Activated naive CD8-positive, alpha-beta T cell treated with anti-CD3 and anti-CD28 coated beads, Interleukin-2, amount 10 ng/mL, durations not matched to agents 7 days and 5 days (primary cell): ENCODE results near the gene UBR3. TPM values are rescaled to one million over a fixed set of nuclear protein-coding genes. Genes with fewer than 3 reads are reported as not detected.
"Not testable (repeated sequence)": the region's sequence is repeated elsewhere in the genome, so short reads cannot be mapped to it uniquely, and the experiment has no call there.

Source experiments
- ATAC-seq: fragments of 150-1000 bp; cut with Tn5 transposase; one replicate; pipeline ENCODE4 v1.10.0; 2021; ENCODE audit warnings: low read depth, moderate library complexity
- POLR2A ChIA-PET: fragments of 350-600 bp; sonication (Branson Sonifier 250); formaldehyde crosslinking; loops from one replicate; lab custom pipeline; 2021; ENCODE audit warnings: antibody characterized with exemption; lab: Charles Lee
- DNase-seq: peaks from one replicate; pipeline ENCODE4 v3.0.0; 2021
- H3K27ac Mint-ChIP-seq: one replicate; pipeline ENCODE4 v1.8.0; 2022; ENCODE audit warnings: mild to moderate bottlenecking, mixed read lengths
- H3K27me3 Mint-ChIP-seq: one replicate; pipeline ENCODE4 v1.8.0; 2022; ENCODE audit warnings: mild to moderate bottlenecking, moderate library complexity, mixed read lengths
- H3K36me3 Mint-ChIP-seq: one replicate; pipeline ENCODE4 v1.8.0; 2021; ENCODE audit warnings: mild to moderate bottlenecking, mixed read lengths
- H3K4me1 Mint-ChIP-seq: one replicate; pipeline ENCODE4 v1.8.0; 2021; ENCODE audit warnings: mixed read lengths
- H3K4me3 Mint-ChIP-seq: one replicate; pipeline ENCODE4 v1.8.0; 2022; ENCODE audit warnings: mild to moderate bottlenecking, moderate library complexity, mixed read lengths
- H3K9me3 Mint-ChIP-seq: one replicate; pipeline ENCODE4 v1.8.0; 2021; ENCODE audit warnings: mixed read lengths
- total RNA-seq, 2 experiments: library from RNA; stranded (reverse); gene quantifications; one replicate each; pipeline ENCODE4 v1.2.3, GENCODE V29; 2021

UBR3 gene
- total RNA-seq, 2 experiments from 2014 or later = 23.8 to 26.7 TPM

DNA sequence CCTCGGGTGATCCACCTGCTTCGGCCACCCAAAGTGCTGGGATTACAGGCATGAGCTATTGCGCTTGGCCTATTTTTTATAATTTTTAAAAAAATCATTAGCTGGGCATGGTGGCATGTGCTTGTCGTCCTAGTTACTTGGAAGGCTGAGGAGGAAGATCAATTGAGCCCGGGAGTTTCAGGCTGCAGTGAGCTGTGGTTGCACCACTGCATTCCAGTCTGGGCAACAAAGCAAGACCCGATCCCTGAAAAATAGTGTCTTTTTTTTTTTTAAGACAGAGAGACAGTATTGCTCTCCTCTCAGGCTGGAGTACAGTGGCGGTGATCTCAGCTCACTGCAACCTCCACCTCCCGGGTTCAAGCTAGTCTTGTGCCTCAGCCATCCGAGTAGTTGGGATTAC, 23.8 kb upstream of the UBR3 start:
- H3K27me3 Mint-ChIP-seq = no peaks in the 10 kb centered on the region
- POLR2A ChIA-PET = interaction anchor here (1.2 kb wide), 1 partner anchor 24 kb away, joined by 4 read pairs; the partner anchor contains the start of gene UBR3
- ATAC-seq (no peak), DNase-seq (no peak)
- H3K9me3 Mint-ChIP-seq = no peaks in the 10 kb centered on the region
- H3K36me3 Mint-ChIP-seq = peaks cover 22% of the 10 kb centered on the region
- H3K4me3 Mint-ChIP-seq = no peak overlapping the region
- peaks cover 12% of the 10 kb centered on the region for H3K4me1 Mint-ChIP-seq
- H3K27ac Mint-ChIP-seq = no peak overlapping the region

DNA sequence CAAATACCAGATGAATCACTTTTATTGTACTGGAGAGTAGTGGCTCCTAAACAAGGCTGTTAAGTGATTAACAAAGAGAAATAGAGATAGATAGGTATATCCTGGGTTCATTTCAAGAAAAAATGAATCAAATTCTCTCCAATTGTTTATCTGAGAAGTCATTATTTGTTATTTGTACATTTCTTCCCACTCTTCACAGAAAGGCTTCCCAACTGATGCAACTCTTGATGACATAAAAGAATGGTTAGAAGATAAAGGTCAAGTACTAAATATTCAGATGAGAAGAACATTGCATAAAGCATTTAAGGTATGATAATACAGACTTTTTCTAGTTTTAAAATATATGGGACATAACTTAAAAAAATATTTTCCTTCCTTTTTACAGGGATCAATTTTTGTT, 20.7 kb upstream of the UBR3 start:
- POLR2A ChIA-PET = no interaction called here
- Mint-ChIP-seq H3K27ac (no peak overlapping the region), H3K36me3 (peaks cover 37% of the 10 kb centered on the region), H3K9me3 (no peaks in the 10 kb centered on the region), H3K4me1 (peaks cover 4% of the 10 kb centered on the region), H3K27me3 (no peaks in the 10 kb centered on the region), H3K4me3 (no peak overlapping the region)
- ATAC-seq (no peak), DNase-seq (no peak)

DNA sequence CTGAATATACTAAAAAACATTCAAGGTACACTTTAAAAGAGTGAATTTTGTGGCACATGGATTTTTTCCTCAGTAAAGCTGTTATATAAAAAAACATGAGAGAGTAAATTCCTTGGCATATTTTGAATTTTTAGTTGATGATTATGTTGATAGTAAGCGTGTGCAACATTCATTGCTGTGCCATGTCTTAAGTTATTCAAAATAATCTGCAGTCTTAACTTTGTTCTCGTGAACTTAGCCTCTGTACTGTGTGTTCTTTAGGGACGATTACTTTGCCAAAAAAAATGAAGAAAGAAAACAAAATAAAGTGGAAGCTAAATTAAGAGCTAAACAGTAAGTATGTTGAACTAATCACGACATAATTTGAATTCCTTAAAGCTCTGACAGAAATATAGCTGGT, 19.0 kb upstream of the UBR3 start:
- Mint-ChIP-seq H3K27me3 (no peaks in the 10 kb centered on the region), H3K9me3 (no peaks in the 10 kb centered on the region), H3K4me1 (peaks cover 2% of the 10 kb centered on the region), H3K4me3 (no peak overlapping the region), H3K27ac (no peak overlapping the region), H3K36me3 (peaks cover 38% of the 10 kb centered on the region)
- POLR2A ChIA-PET = interaction anchor here (1.1 to 1.3 kb wide), 2 partner anchors 14 to 20 kb away, joined by 3 to 6 read pairs; partner anchors contain the start of gene UBR3
- DNase-seq (no peak), ATAC-seq (no peak)

DNA sequence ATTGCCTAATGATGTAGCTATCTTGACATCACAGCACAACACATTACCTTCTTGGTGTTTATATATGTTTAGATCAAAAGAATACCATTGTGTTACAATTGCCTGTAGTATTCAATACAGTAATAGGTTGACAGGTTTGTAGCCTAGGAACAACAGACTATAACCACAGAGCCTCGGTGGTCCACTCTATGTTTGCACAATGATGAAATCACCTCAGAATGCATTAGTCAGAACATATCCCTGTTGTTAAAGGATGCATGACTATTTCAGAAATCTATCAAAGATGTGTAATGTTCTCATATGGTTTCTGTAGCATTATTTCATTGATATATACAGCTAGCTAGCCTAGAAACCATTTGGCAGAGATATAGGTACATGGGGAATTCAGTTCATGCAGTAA, 11.4 kb upstream of the UBR3 start:
- ATAC-seq (no peak), DNase-seq (no peak)
- Mint-ChIP-seq H3K27ac (no peak overlapping the region), H3K4me1 (peaks cover 19% of the 10 kb centered on the region), H3K27me3 (no peaks in the 10 kb centered on the region), H3K36me3 (peaks cover 50% of the 10 kb centered on the region), H3K9me3 (peaks cover 7% of the 10 kb centered on the region), H3K4me3 (no peak overlapping the region)
- POLR2A ChIA-PET = no interaction called here

DNA sequence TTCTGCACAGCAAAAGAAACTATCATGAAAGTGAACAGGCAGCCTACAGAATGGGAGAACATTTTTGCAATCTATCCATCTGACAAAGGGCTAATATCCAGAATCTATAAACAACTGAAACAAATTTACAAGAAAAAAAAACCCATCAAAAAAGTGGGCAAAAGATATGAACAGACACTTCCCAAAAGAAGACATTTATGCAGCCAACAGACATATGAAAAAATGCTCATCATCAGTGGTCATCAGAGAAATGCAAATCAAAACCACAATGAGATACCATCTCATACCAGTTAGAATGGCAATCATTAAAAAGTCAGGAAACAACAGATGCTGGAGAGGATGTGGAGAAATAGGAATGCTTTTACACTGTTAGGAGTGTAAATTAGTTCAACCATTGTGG, 10.3 kb upstream of the UBR3 start:
- DNase-seq, H3K9me3 Mint-ChIP-seq, H3K27me3 Mint-ChIP-seq, ATAC-seq, H3K27ac Mint-ChIP-seq, POLR2A ChIA-PET, H3K4me3 Mint-ChIP-seq: not testable (repeated sequence)
- Mint-ChIP-seq H3K36me3 (peaks cover 50% of the 10 kb centered on the region), H3K4me1 (peaks cover 21% of the 10 kb centered on the region)

DNA sequence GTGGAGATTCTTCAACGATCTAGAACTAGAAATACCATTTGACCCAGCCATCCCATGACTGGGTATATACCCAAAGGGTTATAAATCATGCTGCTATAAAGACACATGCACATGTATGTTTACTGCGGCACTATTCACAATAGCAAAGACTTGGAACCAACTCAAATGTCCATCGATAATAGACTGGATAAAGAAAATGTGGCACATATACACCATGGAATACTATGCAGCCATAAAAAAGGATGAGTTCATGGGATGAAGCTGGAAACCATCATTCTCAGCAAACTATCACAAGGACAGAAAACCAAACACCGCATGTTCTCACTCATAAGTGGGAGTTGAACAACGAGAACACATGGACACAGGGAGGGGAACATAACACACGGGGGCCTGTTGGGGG, 9.9 kb upstream of the UBR3 start:
- DNase-seq, ATAC-seq, H3K9me3 Mint-ChIP-seq, H3K4me3 Mint-ChIP-seq, H3K27ac Mint-ChIP-seq, H3K27me3 Mint-ChIP-seq, POLR2A ChIA-PET: not testable (repeated sequence)
- Mint-ChIP-seq H3K4me1 (peaks cover 21% of the 10 kb centered on the region), H3K36me3 (peaks cover 50% of the 10 kb centered on the region)

DNA sequence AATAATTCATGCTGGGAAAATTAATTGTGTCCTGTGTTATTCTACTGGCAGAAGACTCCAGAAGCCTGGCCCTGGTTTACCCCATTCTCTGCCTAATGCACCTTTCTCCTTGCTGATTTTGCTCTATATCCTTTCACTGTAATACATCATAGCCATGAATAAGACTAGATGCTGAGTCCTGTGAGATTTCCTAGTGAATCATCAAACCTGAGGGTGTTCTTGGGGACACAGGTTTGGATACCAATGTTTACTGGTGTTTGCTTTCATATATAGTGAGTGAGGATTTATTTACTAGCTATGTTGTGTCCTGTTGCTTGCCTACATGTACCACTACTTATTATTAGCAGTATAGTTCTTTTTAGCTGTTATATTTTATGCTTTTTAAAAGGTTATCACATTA, 9.0 kb upstream of the UBR3 start:
- no peak overlapping the region for H3K4me3 Mint-ChIP-seq
- H3K9me3 Mint-ChIP-seq = peaks cover 7% of the 10 kb centered on the region
- POLR2A ChIA-PET = no interaction called here
- peaks cover 30% of the 10 kb centered on the region for H3K4me1 Mint-ChIP-seq
- H3K27me3 Mint-ChIP-seq = no peaks in the 10 kb centered on the region
- no peak for DNase-seq
- H3K27ac Mint-ChIP-seq = no peak overlapping the region
- ATAC-seq = no peak
- peaks cover 53% of the 10 kb centered on the region for H3K36me3 Mint-ChIP-seq

DNA sequence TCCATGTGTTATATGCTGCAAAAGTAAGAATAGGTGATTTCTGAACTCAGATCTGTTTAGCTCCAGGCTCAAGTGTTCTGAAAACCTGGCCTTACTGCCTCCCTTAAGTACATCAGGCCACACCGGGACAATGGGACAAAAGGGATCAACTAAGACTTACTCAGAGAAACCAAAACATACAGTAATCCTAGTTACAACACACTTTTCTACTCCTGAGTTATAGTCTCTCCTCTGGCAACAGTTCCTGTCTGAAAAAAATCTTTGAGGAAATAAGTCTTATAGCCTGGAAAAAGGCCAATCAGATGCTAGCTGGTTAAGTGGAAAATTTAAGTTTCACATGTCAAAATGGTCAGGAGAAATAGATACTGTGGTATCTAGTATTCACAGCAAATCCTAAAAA, 8.1 kb upstream of the UBR3 start:
- Mint-ChIP-seq H3K36me3 (peaks cover 52% of the 10 kb centered on the region), H3K4me3 (no peak overlapping the region), H3K27ac (no peak overlapping the region), H3K4me1 (peaks cover 37% of the 10 kb centered on the region), H3K27me3 (no peaks in the 10 kb centered on the region), H3K9me3 (peaks cover 7% of the 10 kb centered on the region)
- ATAC-seq (no peak), DNase-seq (no peak)
- POLR2A ChIA-PET = no interaction called here

DNA sequence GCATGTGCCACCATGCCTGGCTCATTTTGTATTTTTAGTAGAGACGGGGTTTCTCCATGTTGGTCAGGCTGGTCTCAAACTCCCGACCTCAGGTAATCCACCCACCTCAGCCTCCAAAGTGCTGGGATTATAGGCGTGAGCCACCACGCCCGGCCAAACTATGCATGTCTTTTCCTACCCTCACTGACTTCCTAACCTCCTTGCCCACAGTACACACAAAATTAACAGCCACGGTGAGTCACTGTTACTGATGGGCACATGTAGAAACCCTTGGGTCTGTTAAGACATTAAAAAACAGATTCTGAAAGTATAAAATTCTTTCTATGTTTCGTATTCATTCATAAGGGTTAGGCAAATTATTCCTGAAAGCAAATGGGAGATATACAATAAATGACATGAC, 7.2 kb upstream of the UBR3 start:
- not testable (repeated sequence) for H3K27ac Mint-ChIP-seq, H3K4me3 Mint-ChIP-seq, DNase-seq, ATAC-seq, H3K27me3 Mint-ChIP-seq, H3K9me3 Mint-ChIP-seq
- POLR2A ChIA-PET = interaction anchor here (0.6 kb wide), 1 partner anchor 108 kb away, joined by 4 read pairs; no protein-coding TSS in a partner anchor
- peaks cover 40% of the 10 kb centered on the region for H3K4me1 Mint-ChIP-seq
- H3K36me3 Mint-ChIP-seq = peaks cover 48% of the 10 kb centered on the region

DNA sequence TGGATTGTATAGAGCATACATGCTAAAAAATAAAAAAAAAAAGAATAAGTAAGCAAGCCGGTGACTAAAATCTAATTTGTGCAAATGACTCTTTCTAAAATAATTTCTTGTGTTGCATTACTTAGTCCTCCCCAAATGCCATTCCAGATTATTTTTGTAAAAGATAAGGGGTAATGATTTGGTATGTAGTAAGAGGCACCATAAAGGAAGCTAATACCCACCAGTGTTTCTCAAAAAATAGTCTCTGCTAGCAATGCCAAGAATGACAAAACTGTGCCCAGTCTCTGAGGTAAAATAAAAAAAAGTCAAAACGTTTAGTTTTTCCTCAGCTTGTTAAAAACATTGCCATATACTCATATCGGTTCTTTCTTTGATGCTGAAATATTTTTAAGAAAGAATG, 5.2 kb upstream of the UBR3 start:
- no peak overlapping the region for H3K27ac Mint-ChIP-seq
- POLR2A ChIA-PET = interaction anchor here (1.0 kb wide), 1 partner anchor 13 kb away, joined by 3 read pairs; no protein-coding TSS in a partner anchor
- H3K36me3 Mint-ChIP-seq = peaks cover 34% of the 10 kb centered on the region
- no peak overlapping the region for H3K4me3 Mint-ChIP-seq
- no peak for ATAC-seq
- H3K9me3 Mint-ChIP-seq = peaks cover 4% of the 10 kb centered on the region
- DNase-seq = no peak
- no peaks in the 10 kb centered on the region for H3K27me3 Mint-ChIP-seq
- peaks cover 40% of the 10 kb centered on the region for H3K4me1 Mint-ChIP-seq

DNA sequence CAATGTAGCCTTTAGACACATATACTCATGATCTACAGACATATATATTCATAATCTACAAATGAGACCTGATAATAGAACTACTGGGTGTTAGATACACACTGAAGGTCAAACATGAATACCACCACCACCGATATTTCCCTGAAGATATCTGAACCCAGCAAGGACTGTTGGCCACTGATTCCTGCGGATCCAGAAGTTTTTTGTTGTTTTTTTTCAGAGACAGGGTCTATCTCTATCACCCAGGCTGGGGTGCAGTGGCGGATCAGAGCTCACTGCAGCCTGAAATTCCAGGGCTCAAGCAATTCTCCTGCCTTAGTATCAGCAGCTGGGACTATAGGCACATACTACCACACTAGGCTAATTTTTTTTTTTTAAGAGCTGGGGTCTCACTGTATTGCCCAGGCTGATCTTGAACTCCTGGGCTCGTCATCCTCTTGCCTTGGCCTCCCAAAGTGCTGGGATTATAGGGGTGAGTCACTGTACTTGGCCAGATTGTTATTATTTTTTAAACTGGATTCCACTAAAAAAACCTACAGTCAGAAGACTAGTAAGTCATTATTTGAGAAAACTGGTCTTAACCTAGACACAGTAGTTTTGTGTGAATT, 4.4 kb upstream of the UBR3 start:
- Mint-ChIP-seq H3K9me3 (no peaks in the 10 kb centered on the region), H3K4me1 (peaks cover 37% of the 10 kb centered on the region), H3K27me3 (no peaks in the 10 kb centered on the region), H3K4me3 (peak overlapping the region; percentile 83), H3K36me3 (peaks cover 26% of the 10 kb centered on the region), H3K27ac (no peak overlapping the region)
- DNase-seq (no peak), ATAC-seq (no peak)
- POLR2A ChIA-PET = interaction anchor here (1.0 kb wide), 1 partner anchor 14 kb away, joined by 3 read pairs; no protein-coding TSS in a partner anchor

DNA sequence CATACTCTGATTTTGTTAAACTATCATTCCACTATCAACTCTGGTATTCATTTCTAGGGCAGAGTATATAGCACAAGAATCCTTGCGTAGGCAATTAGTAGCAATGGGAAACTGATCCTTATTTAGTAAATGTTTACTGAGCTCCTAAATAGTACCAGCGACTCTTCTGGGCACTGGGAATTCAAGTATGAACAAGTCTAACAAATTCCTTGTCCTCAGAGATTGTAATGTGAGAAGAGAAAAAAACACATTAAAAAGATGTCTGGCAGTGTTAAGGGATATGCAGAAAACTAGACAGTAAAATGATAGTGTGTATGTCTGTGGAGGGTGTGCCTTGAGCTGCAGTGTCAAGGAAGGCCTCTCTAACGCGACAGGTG, 3.3 kb upstream of the UBR3 start:
- peak overlapping the region; percentile 84 for H3K27ac Mint-ChIP-seq
- peak overlapping the region; percentile 83 for H3K4me3 Mint-ChIP-seq
- ATAC-seq (peak; percentile 0), DNase-seq (no peak)
- POLR2A ChIA-PET = interaction anchor here (1.8 kb wide), 1 partner anchor 25 kb away, joined by 12 read pairs; the partner anchor contains the start of gene SSB
- H3K9me3 Mint-ChIP-seq = no peaks in the 10 kb centered on the region
- H3K36me3 Mint-ChIP-seq = peaks cover 20% of the 10 kb centered on the region
- H3K4me1 Mint-ChIP-seq = peaks cover 44% of the 10 kb centered on the region
- H3K27me3 Mint-ChIP-seq = no peaks in the 10 kb centered on the region

DNA sequence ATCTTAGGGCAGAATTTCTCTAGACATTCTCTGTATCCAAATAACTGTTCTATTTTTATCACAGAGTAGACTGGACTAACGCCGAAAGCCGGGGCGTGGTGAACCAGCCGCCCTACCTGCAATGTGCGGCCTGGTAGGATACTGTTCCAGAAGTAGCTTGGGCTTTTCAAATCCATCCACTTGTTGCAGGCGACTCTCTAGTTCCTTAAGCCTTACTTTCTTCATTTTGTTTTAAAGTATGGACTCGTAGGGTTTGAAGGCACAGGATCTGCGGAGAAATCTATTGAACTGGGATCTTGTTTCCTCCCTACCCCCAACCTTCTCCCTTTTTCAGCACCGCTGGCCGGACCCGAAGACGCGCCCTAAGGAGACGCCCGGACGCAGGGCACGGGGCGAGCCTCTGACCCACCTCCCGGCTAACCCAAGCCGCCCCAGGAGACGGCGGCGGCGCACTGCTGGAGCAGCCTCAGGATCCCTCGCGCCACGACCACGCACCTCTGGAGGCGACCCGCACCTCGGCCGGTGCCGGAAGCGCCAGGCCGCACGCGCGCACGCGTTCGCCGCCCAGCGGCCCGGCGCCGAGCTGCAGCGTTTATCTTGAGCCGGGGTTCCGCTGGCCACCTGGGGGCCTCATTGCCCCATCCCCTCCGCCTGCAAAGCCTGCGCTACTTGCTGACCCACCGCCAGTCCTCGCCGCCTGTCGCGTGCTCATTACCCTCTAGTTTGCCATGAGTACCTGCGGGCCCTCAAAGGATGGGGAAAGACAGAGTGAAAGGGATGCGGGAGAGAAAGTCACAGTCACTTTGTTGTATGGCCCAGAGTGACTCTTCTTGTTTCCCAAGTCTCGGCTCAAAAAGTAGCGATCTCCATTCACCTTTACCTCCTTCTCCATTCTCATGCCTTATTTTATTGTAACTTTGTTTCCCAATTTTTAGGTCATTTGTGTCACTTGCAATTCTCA, 2.6 kb upstream of the UBR3 start, which contains the start of gene METTL5:
TSS of gene METTL5 (minus strand) at position 533 of the 961 bp plus-strand sequence. CDS start at position 225, 308 bp downstream.
- no peaks in the 10 kb centered on the region for H3K9me3 Mint-ChIP-seq
- peak within 1 kb of the TSS; percentile 83 for H3K4me3 Mint-ChIP-seq
- POLR2A ChIA-PET = interaction anchor here (0.6 to 1.8 kb wide), 5 partner anchors 9 to 465 kb away, joined by 3 to 12 read pairs (median 3); partner anchors contain the start of gene SSB
- H3K27me3 Mint-ChIP-seq = no peaks in the 10 kb centered on the region
- H3K36me3 Mint-ChIP-seq = peaks cover 17% of the 10 kb centered on the region
- DNase-seq = peak; percentile 90
- H3K4me1 Mint-ChIP-seq = peaks cover 46% of the 10 kb centered on the region
- H3K27ac Mint-ChIP-seq = peak within 1 kb of the TSS; percentile 93
- peak; percentile 69 for ATAC-seq
